MM.1S (cell line): Measurements from ENCODE around the gene GRIK4.

Experiments used
- DNase-seq: peaks from one replicate; pipeline ENCODE4 v3.0.0-alpha.2; 2015
- H2AFZ ChIP-seq: fragments of 300-600 bp; sonication (generic); 2 replicates; pipeline ENCODE4 v1.6.0; 2016; ENCODE audit warnings: antibody characterized with exemption, low read length
- H3F3A ChIP-seq: fragments of 300-600 bp; sonication (generic); 2 replicates; pipeline ENCODE4 v1.6.1; 2016; ENCODE audit warnings: mild to moderate bottlenecking, antibody characterized with exemption, low read length, moderate library complexity, mixed read lengths; ENCODE audit not compliant: insufficient read depth
- H3K27ac ChIP-seq: fragments of 300-600 bp; sonication (generic); 2 replicates; pipeline ENCODE4 v1.5.1; 2016; ENCODE audit warnings: mild to moderate bottlenecking, low read length
- H3K27me3 ChIP-seq: fragments of 300-600 bp; sonication (generic); replicated peaks from 2 replicates; pipeline ENCODE4 v1.6.0; 2016; ENCODE audit warnings: low read length; ENCODE audit not compliant: insufficient read depth
- H3K36me3 ChIP-seq: fragments of 300-600 bp; sonication (generic); replicated peaks from 2 replicates; pipeline ENCODE4 v1.6.1; 2016; ENCODE audit warnings: mild to moderate bottlenecking, low read length, mixed read lengths; ENCODE audit not compliant: insufficient read depth
- H3K4me1 ChIP-seq: fragments of 300-600 bp; sonication (generic); 2 replicates; pipeline ENCODE4 v1.6.1; 2016; ENCODE audit warnings: low read length, mixed read lengths
- H3K4me2 ChIP-seq: fragments of 300-600 bp; sonication (generic); 2 replicates; pipeline ENCODE4 v1.6.0; 2016; ENCODE audit warnings: low read depth, low read length
- H3K4me3 ChIP-seq: fragments of 300-600 bp; sonication (generic); 2 replicates; pipeline ENCODE4 v1.5.1; 2016; ENCODE audit warnings: low read length, mixed read lengths
- H3K79me2 ChIP-seq: fragments of 300-600 bp; sonication (generic); 2 replicates; pipeline ENCODE4 v1.6.1; 2016; ENCODE audit warnings: mixed run types, low read length, mixed read lengths
- H3K9ac ChIP-seq: fragments of 300-600 bp; sonication (generic); 2 replicates; pipeline ENCODE4 v1.6.1; 2016; ENCODE audit warnings: low read length, mixed read lengths
- H3K9me2 ChIP-seq: fragments of 300-600 bp; sonication (generic); replicated peaks from 2 replicates; pipeline ENCODE4 v1.6.1; 2016; ENCODE audit warnings: mild to moderate bottlenecking, low read length, mixed read lengths; ENCODE audit not compliant: insufficient read depth
- H3K9me3 ChIP-seq: fragments of 300-600 bp; sonication (generic); replicated peaks from 2 replicates; pipeline ENCODE4 v1.6.1; 2016; ENCODE audit warnings: mild to moderate bottlenecking, low read length, mixed read lengths; ENCODE audit not compliant: insufficient read depth
- H4K20me1 ChIP-seq: fragments of 300-600 bp; sonication (generic); 2 replicates; pipeline ENCODE4 v1.6.1; 2016; ENCODE audit warnings: mild to moderate bottlenecking, low read length, moderate library complexity, mixed read lengths; ENCODE audit not compliant: insufficient read depth
- CTCF ChIP-seq: fragments of 300-600 bp; sonication (generic); IDR thresholded peaks from 2 replicates; pipeline ENCODE4 v1.5.1; 2016; ENCODE audit warnings: antibody characterized with exemption, low read length, mixed read lengths
- EZH2 ChIP-seq: fragments of 300-600 bp; sonication (generic); optimal IDR thresholded peaks from 2 replicates; pipeline ENCODE3; 2017; ENCODE audit warnings: low read depth, mild to moderate bottlenecking, antibody characterized with exemption, low read length, mixed read lengths
- EZH2phosphoT487 ChIP-seq: fragments of 300-600 bp; sonication (generic); IDR thresholded peaks from 2 replicates; pipeline ENCODE4 v1.6.1; 2018; ENCODE audit warnings: antibody characterized with exemption, low read length

GRIK4 gene

GRCh38 chr11:120839846-120840402, 328.4 kb downstream of the GRIK4 start:
- H3K27ac ChIP-seq = no peak overlapping the region
- no peaks in the 10 kb centered on the region for H3K4me1 ChIP-seq
- H3K4me2 ChIP-seq = no peak overlapping the region
- H3K9me2 ChIP-seq = no peaks in the 10 kb centered on the region
- no peak overlapping the region for H3K9ac ChIP-seq
- H3K36me3 ChIP-seq = no peaks in the 10 kb centered on the region
- no peaks in the 10 kb centered on the region for H3K9me3 ChIP-seq
- H3K79me2 ChIP-seq = no peaks in the 10 kb centered on the region
- TF ChIP-seq EZH2phosphoT487 = no peak
- no peak for TF ChIP-seq EZH2
- TF ChIP-seq CTCF = no peak
- DNase-seq = no peak
- H4K20me1 ChIP-seq = no peaks in the 10 kb centered on the region
- H3K27me3 ChIP-seq = no peaks in the 10 kb centered on the region
- no peak overlapping the region for H2AFZ ChIP-seq
- H3F3A ChIP-seq = no peaks in the 10 kb centered on the region
- H3K4me3 ChIP-seq = no peak overlapping the region

- Histone ChIP-seq H3K4me1 (no peaks in the 10 kb centered on the region), H3K9me3 (no peaks in the 10 kb centered on the region), H3K9me2 (no peaks in the 10 kb centered on the region), H3F3A (no peaks in the 10 kb centered on the region), H3K9ac (no peak overlapping the region), H4K20me1 (no peaks in the 10 kb centered on the region), H2AFZ (no peak overlapping the region), H3K36me3 (no peaks in the 10 kb centered on the region), H3K27me3 (no peaks in the 10 kb centered on the region), H3K4me2 (no peak overlapping the region), H3K4me3 (no peak overlapping the region), H3K27ac (no peak overlapping the region), H3K79me2 (no peaks in the 10 kb centered on the region)
- TF ChIP-seq CTCF (no peak), EZH2phosphoT487 (no peak), EZH2 (no peak)
- DNase-seq = no peak
These were observed 329.1 kb downstream of the GRIK4 start for GRCh38 chr11:120840661-120841060.

- Histone ChIP-seq H3K9ac (no peak overlapping the region), H3K79me2 (no peaks in the 10 kb centered on the region), H3K36me3 (no peaks in the 10 kb centered on the region), H3K4me3 (no peak overlapping the region), H2AFZ (no peak overlapping the region), H3K4me1 (no peaks in the 10 kb centered on the region), H3K9me2 (no peaks in the 10 kb centered on the region), H4K20me1 (no peaks in the 10 kb centered on the region), H3K27me3 (no peaks in the 10 kb centered on the region), H3F3A (no peaks in the 10 kb centered on the region), H3K4me2 (no peak overlapping the region), H3K9me3 (no peaks in the 10 kb centered on the region), H3K27ac (no peak overlapping the region)
- no peak for DNase-seq
- TF ChIP-seq EZH2 = no peak
- no peak for TF ChIP-seq CTCF
- TF ChIP-seq EZH2phosphoT487 = no peak
These were observed 329.5 kb downstream of the GRIK4 start for GRCh38 chr11:120841074-120841473.
